ENCODE measurements around the gene RASGRP2. TPM values are rescaled to one million over a fixed set of nuclear protein-coding genes. Genes with fewer than 3 reads are reported as not detected.

Gene RASGRP2
- total and polyA plus RNA-seq, 2 experiments from 2014 or later, result 30.1 to 50.4 TPM

DNA sequence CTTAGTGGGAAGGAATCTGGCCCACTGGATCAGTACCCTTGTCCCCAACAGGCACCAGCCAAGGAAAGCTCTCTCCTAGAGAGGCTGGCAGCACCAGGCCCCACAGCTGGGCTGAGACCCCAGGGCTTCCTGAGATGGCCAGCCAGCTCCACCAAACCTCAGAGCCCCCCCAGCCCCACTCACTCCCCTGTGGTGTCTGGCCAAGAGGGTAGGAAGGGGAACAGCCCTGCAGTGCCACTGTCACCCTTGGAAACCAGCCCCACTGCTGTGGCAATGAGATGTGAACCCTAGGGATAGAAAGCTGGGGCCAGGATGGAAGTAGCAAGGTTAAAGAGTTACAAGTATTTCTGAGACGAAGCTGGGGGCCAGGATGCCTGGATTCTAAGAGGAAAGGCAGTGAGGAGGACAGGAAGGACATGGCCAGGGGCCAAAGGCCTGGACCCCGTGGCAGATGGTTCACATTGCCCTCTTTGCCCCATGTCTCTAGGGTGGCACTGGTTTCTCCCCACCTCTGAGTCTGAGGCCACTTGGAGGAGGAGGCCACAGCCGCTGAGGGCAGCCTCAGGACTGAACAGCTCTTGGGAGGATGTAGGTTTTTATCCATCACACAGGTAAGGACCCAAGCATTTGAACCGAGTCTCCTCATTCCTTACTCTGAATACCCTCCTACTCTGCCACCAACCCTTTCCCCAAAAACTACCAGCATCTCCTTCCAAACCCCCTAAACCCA, 49.8 kb downstream of the RASGRP2 start (continued):
- TF ChIP-seq, protein P1, sequence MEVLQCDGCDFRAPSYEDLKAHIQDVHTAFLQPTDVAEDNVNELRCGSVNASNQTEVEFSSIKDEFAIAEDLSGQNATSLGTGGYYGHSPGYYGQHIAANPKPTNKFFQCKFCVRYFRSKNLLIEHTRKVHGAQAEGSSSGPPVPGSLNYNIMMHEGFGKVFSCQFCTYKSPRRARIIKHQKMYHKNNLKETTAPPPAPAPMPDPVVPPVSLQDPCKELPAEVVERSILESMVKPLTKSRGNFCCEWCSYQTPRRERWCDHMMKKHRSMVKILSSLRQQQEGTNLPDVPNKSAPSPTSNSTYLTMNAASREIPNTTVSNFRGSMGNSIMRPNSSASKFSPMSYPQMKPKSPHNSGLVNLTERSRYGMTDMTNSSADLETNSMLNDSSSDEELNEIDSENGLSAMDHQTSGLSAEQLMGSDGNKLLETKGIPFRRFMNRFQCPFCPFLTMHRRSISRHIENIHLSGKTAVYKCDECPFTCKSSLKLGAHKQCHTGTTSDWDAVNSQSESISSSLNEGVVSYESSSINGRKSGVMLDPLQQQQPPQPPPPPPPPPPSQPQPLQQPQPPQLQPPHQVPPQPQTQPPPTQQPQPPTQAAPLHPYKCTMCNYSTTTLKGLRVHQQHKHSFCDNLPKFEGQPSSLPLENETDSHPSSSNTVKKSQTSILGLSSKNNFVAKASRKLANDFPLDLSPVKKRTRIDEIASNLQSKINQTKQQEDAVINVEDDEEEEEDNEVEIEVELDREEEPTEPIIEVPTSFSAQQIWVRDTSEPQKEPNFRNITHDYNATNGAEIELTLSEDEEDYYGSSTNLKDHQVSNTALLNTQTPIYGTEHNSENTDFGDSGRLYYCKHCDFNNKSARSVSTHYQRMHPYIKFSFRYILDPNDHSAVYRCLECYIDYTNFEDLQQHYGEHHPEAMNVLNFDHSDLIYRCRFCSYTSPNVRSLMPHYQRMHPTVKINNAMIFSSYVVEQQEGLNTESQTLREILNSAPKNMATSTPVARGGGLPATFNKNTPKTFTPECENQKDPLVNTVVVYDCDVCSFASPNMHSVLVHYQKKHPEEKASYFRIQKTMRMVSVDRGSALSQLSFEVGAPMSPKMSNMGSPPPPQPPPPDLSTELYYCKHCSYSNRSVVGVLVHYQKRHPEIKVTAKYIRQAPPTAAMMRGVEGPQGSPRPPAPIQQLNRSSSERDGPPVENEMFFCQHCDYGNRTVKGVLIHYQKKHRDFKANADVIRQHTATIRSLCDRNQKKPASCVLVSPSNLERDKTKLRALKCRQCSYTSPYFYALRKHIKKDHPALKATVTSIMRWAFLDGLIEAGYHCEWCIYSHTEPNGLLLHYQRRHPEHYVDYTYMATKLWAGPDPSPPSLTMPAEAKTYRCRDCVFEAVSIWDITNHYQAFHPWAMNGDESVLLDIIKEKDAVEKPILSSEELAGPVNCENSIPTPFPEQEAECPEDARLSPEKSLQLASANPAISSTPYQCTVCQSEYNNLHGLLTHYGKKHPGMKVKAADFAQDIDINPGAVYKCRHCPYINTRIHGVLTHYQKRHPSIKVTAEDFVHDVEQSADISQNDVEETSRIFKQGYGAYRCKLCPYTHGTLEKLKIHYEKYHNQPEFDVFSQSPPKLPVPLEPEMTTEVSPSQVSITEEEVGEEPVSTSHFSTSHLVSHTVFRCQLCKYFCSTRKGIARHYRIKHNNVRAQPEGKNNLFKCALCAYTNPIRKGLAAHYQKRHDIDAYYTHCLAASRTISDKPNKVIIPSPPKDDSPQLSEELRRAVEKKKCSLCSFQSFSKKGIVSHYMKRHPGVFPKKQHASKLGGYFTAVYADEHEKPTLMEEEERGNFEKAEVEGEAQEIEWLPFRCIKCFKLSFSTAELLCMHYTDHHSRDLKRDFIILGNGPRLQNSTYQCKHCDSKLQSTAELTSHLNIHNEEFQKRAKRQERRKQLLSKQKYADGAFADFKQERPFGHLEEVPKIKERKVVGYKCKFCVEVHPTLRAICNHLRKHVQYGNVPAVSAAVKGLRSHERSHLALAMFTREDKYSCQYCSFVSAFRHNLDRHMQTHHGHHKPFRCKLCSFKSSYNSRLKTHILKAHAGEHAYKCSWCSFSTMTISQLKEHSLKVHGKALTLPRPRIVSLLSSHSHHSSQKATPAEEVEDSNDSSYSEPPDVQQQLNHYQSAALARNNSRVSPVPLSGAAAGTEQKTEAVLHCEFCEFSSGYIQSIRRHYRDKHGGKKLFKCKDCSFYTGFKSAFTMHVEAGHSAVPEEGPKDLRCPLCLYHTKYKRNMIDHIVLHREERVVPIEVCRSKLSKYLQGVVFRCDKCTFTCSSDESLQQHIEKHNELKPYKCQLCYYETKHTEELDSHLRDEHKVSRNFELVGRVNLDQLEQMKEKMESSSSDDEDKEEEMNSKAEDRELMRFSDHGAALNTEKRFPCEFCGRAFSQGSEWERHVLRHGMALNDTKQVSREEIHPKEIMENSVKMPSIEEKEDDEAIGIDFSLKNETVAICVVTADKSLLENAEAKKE (CRISPR knock-in tag; IDR thresholded peaks at IDR 0.05), result no peak
- TF ChIP-seq JUNB (IDR thresholded peaks at IDR 0.05; ENCODE audit: unreplicated experiment) (no peak), CREB1 (CRISPR knock-in tag; IDR thresholded peaks at IDR 0.05; ENCODE audit: low read depth) (no peak), ZNF114 (CRISPR knock-in tag; IDR thresholded peaks at IDR 0.05) (no peak)
- TF ChIP-seq, protein P2, sequence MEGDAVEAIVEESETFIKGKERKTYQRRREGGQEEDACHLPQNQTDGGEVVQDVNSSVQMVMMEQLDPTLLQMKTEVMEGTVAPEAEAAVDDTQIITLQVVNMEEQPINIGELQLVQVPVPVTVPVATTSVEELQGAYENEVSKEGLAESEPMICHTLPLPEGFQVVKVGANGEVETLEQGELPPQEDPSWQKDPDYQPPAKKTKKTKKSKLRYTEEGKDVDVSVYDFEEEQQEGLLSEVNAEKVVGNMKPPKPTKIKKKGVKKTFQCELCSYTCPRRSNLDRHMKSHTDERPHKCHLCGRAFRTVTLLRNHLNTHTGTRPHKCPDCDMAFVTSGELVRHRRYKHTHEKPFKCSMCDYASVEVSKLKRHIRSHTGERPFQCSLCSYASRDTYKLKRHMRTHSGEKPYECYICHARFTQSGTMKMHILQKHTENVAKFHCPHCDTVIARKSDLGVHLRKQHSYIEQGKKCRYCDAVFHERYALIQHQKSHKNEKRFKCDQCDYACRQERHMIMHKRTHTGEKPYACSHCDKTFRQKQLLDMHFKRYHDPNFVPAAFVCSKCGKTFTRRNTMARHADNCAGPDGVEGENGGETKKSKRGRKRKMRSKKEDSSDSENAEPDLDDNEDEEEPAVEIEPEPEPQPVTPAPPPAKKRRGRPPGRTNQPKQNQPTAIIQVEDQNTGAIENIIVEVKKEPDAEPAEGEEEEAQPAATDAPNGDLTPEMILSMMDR (conservative IDR thresholded peaks at IDR 0.05; ENCODE audit: low read depth in 2 of 2), result no peak
- TF ChIP-seq, protein P3, sequence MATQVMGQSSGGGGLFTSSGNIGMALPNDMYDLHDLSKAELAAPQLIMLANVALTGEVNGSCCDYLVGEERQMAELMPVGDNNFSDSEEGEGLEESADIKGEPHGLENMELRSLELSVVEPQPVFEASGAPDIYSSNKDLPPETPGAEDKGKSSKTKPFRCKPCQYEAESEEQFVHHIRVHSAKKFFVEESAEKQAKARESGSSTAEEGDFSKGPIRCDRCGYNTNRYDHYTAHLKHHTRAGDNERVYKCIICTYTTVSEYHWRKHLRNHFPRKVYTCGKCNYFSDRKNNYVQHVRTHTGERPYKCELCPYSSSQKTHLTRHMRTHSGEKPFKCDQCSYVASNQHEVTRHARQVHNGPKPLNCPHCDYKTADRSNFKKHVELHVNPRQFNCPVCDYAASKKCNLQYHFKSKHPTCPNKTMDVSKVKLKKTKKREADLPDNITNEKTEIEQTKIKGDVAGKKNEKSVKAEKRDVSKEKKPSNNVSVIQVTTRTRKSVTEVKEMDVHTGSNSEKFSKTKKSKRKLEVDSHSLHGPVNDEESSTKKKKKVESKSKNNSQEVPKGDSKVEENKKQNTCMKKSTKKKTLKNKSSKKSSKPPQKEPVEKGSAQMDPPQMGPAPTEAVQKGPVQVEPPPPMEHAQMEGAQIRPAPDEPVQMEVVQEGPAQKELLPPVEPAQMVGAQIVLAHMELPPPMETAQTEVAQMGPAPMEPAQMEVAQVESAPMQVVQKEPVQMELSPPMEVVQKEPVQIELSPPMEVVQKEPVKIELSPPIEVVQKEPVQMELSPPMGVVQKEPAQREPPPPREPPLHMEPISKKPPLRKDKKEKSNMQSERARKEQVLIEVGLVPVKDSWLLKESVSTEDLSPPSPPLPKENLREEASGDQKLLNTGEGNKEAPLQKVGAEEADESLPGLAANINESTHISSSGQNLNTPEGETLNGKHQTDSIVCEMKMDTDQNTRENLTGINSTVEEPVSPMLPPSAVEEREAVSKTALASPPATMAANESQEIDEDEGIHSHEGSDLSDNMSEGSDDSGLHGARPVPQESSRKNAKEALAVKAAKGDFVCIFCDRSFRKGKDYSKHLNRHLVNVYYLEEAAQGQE (IDR thresholded peaks at IDR 0.05; ENCODE audit: unreplicated experiment), result no peak

Data from GM23338 (cell line).